Cardiac fibroblast (primary cell): Measurements from ENCODE around the gene SSPN.

Source experiments
- DNase-seq, 2 donors: peaks; one replicate each; pipeline versions ENCODE4 v3.0.0 to v3.0.0-alpha.2; 2010; ENCODE audit warnings: low read depth in 2 of 2
- H3K4me3 ChIP-seq, 2 donors: replicated peaks in 1 of 2; 1 replicate in 1 of 2; 2 replicates in 1 of 2; pipeline ENCODE4 v1.5.1; 2011; ENCODE audit warnings: low read depth in 2 of 2, low read length in 2 of 2, mild to moderate bottlenecking in 2 of 2, moderate library complexity in 1 of 2
- CTCF ChIP-seq: IDR thresholded peaks from one replicate; pipeline ENCODE4 v1.5.1; 2011; ENCODE audit warnings: low read depth, mild to moderate bottlenecking, low read length, inconsistent platforms

The SSPN gene

DNA sequence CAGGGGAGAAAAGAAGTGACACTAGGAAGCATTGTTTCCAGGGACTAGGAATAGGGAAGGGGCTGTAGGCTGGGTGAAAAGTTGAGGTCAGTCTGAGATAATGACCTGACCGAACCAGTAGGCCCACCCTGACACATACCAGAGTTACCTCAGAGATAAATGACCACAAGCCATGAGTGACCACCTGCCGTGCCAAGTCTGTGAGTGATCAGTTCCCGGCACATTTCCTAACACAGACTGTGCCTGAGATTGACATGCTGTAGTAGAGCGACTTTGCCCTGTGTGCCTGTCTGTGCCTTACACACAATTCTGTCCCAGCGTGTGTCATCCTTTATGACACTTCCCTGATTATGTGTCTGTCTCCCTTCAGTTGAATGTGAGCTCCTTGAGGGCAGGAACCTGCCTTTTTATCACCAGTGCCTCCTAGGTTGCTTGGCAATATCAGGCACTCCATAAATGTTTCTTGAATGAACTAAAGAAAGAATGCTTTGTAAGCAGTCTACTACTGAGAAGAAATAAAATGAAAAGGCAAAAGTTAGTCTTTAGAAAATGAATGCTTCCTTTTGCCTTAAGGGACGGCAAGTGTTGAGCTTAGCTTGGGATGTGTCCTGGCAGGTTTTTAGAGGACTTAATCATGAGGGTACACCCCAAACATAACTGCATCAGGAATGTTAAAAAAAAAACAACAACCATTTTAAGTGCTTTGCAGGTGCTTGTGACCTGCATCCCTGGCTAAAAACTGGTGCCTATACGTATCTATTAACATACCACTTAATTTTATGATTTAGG is 9.6 kb upstream of the SSPN start:
- DNase-seq, result no peak
- TF ChIP-seq CTCF, result no peak
- H3K4me3 ChIP-seq, result no peak overlapping the region

DNA sequence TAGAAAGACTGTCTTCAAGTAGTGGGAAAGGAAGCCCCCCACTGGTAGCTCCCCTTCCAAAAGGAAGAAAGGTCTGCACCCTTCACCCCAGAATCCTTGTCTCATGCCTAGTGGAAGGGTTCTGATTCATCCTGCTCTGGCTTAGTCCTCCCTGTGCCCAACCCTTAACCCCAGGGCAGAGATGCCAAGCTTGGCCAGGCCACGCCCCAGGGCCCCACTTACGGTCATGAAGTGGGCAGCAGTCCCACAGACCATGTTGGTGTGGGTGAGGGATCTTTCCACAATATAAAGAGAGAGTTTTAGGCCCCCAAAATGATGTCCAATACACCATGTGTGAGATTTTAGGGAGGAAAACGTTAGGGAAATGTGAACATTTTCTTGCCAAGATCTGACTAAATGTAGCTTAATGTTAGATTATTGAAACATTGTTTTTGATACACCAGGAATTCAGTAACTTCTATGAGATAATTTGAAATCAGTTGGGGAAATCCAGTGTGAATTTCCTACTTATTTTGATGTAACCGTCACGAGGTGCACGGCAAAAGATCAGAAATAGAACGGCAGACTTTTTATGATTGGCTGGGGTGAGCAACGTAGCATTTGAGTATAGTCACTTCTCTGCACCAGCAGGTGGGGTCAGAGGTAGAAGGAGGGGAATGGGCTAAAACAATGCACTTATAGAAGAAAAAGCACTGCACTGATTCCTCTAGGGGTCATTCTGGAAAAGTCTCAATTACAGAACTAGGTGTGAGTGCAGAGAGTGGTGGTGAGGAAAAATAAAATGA is 8.2 kb upstream of the SSPN start:
- H3K4me3 ChIP-seq, result no peak overlapping the region
- no peak for TF ChIP-seq CTCF
- DNase-seq, result no peak

- TF ChIP-seq CTCF, result no peak
- DNase-seq, result peak; percentile 28 to 64
- no peak overlapping the region for H3K4me3 ChIP-seq
Observed at GRCh38 chr12:26188127-26188526, 7.2 kb upstream of the SSPN start.

GRCh38 chr12:26188641-26189040 is 6.7 kb upstream of the SSPN start:
- peak in 1 of 2 donors; percentile 48 for DNase-seq
- no peak for TF ChIP-seq CTCF
- H3K4me3 ChIP-seq, result no peak overlapping the region

DNA sequence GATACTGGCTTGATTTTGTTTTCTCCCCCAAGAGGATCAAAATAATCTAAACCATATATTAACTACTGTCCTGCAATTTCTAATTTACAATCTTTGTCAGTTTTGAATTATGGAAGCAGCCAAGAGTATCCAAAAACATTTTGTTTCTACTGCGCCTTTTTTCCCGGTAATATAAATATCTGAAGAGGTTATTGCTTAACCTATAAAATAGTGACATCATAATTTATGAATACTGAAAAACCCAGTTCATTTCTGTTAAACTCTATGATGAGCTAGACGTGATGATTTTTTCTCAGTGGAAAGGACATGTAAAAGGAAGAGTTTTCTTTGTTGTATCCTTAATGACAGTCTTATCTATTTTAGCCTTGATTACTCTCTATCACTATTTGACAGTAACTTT is 3.2 kb upstream of the SSPN start:
- TF ChIP-seq CTCF, result no peak
- H3K4me3 ChIP-seq, result no peak overlapping the region
- DNase-seq, result no peak

- no peak for TF ChIP-seq CTCF
- no peak overlapping the region for H3K4me3 ChIP-seq
- DNase-seq, result no peak
Observed at GRCh38 chr12:26193539-26193938, 1.8 kb upstream of the SSPN start.
